ENCODE data around the gene CARMIL1.

The CARMIL1 gene

GRCh38 chr6:25645916-25646315 lies 366.7 kb downstream of the CARMIL1 start:
- no peak for DNase-seq (ENCODE audit: low read depth)
- no peak overlapping the region for H3K4me3 ChIP-seq (ENCODE audit: low read length)
- TF ChIP-seq CTCF (conservative IDR thresholded peaks at IDR 0.05; ENCODE audit: low read length) = no peak

- no peak for TF ChIP-seq CTCF (conservative IDR thresholded peaks at IDR 0.05; ENCODE audit: low read length)
- DNase-seq (ENCODE audit: low read depth) = no peak
- no peak overlapping the region for H3K4me3 ChIP-seq (ENCODE audit: low read length)
These were observed 370.4 kb downstream of the CARMIL1 start for GRCh38 chr6:25649611-25650010.

- no peak for TF ChIP-seq CTCF (conservative IDR thresholded peaks at IDR 0.05; ENCODE audit: low read length)
- peak; percentile 49 for DNase-seq (ENCODE audit: low read depth)
- H3K4me3 ChIP-seq (ENCODE audit: low read length) = no peak within 1 kb of the TSS
These were observed 372.9 kb downstream of the CARMIL1 start, which contains the start of gene SCGN for GRCh38 chr6:25652007-25652515. SCGN (plus strand) TSS chr6:25652215; CDS start chr6:25652404, 189 bp downstream.

GRCh38 chr6:25655723-25656122 lies 376.5 kb downstream of the CARMIL1 start:
- no peak for TF ChIP-seq CTCF (conservative IDR thresholded peaks at IDR 0.05; ENCODE audit: low read length)
- no peak overlapping the region for H3K4me3 ChIP-seq (ENCODE audit: low read length)
- DNase-seq (ENCODE audit: low read depth) = no peak

GRCh38 chr6:25659633-25660368 lies 380.6 kb downstream of the CARMIL1 start:
- no peak for TF ChIP-seq CTCF (conservative IDR thresholded peaks at IDR 0.05; ENCODE audit: low read length)
- no peak for DNase-seq (ENCODE audit: low read depth)
- H3K4me3 ChIP-seq (ENCODE audit: low read length) = no peak overlapping the region

GRCh38 chr6:25660512-25660911 lies 381.3 kb downstream of the CARMIL1 start:
- H3K4me3 ChIP-seq (ENCODE audit: low read length) = no peak overlapping the region
- peak; percentile 39 for DNase-seq (ENCODE audit: low read depth)
- no peak for TF ChIP-seq CTCF (conservative IDR thresholded peaks at IDR 0.05; ENCODE audit: low read length)

- no peak for TF ChIP-seq CTCF (conservative IDR thresholded peaks at IDR 0.05; ENCODE audit: low read length)
- no peak for DNase-seq (ENCODE audit: low read depth)
- H3K4me3 ChIP-seq (ENCODE audit: low read length) = no peak overlapping the region
These were observed 382.1 kb downstream of the CARMIL1 start for GRCh38 chr6:25661129-25661779.
